ENCODE measurements around the gene PACSIN2.

The PACSIN2 gene

GRCh38 chr22:42901790-42902508 is 113.0 kb downstream of the PACSIN2 start:
- DNase-seq = no peak

- no peak for DNase-seq
Observed at GRCh38 chr22:42897960-42898359, 117.0 kb downstream of the PACSIN2 start.

GRCh38 chr22:42895541-42895981 is 119.4 kb downstream of the PACSIN2 start:
- DNase-seq = no peak

- DNase-seq = no peak
Observed at GRCh38 chr22:42895087-42895486, 119.9 kb downstream of the PACSIN2 start.

GRCh38 chr22:42893371-42894150 is 121.4 kb downstream of the PACSIN2 start:
- DNase-seq = no peak

GRCh38 chr22:42892571-42893316 is 122.2 kb downstream of the PACSIN2 start:
- DNase-seq = no peak

- no peak for DNase-seq
Observed at GRCh38 chr22:42892156-42892555, 122.8 kb downstream of the PACSIN2 start.

GRCh38 chr22:42891696-42892095 is 123.3 kb downstream of the PACSIN2 start:
- no peak for DNase-seq

GRCh38 chr22:42891008-42891407 is 123.9 kb downstream of the PACSIN2 start:
- DNase-seq = no peak

GRCh38 chr22:42889304-42889703 is 125.6 kb downstream of the PACSIN2 start:
- no peak for DNase-seq

GRCh38 chr22:42887523-42888507 is 127.1 kb downstream of the PACSIN2 start:
- DNase-seq = no peak

GRCh38 chr22:42887120-42887519 is 127.8 kb downstream of the PACSIN2 start:
- DNase-seq = no peak

- no peak for DNase-seq
Observed at GRCh38 chr22:42885446-42885845, 129.5 kb downstream of the PACSIN2 start.

- DNase-seq = no peak
Observed at GRCh38 chr22:42884616-42885375, 130.2 kb downstream of the PACSIN2 start.

- no peak for DNase-seq
Observed at GRCh38 chr22:42883970-42884369, 131.0 kb downstream of the PACSIN2 start.

- no peak for DNase-seq
Observed at GRCh38 chr22:42883121-42883520, 131.8 kb downstream of the PACSIN2 start.

GRCh38 chr22:42881982-42882656 is 132.8 kb downstream of the PACSIN2 start:
- no peak for DNase-seq

GRCh38 chr22:42881298-42881697 is 133.7 kb downstream of the PACSIN2 start:
- no peak for DNase-seq

- DNase-seq = no peak
Observed at GRCh38 chr22:42880815-42881214, 134.1 kb downstream of the PACSIN2 start.

- DNase-seq = no peak
Observed at GRCh38 chr22:42879371-42880021, 135.5 kb downstream of the PACSIN2 start.

All from 8988T (cell line).